K562 (cell line): ENCODE results near the gene HOXC5.
A peak's percentile ranks its signal among the peaks of the same experiment; 100 is the strongest.

ENCODE experiments used
- CEBPB ChIP-seq: fragments of 450-650 bp; IDR thresholded peaks from 2 replicates; pipeline ENCODE4 v1.6.1; 2016; ENCODE audit warnings: missing genetic modification characterization, missing compliant biosample characterization
- DACH1 ChIP-seq: fragments of 450-650 bp; IDR thresholded peaks from 2 replicates; pipeline ENCODE4 v1.6.1; 2018; ENCODE audit not compliant: partially characterized antibody
- HNRNPLL ChIP-seq: fragments of 200-400 bp; formaldehyde crosslinking; IDR thresholded peaks from 2 replicates; pipeline ENCODE4 v1.6.1; 2017; ENCODE audit warnings: low read length, low read depth, mild to moderate bottlenecking; ENCODE audit not compliant: poor library complexity, severe bottlenecking
- HSF4 ChIP-seq: fragments of 250-450 bp; sonication (Bioruptor Pico); IDR thresholded peaks from 2 replicates; pipeline ENCODE4 v2.1.2; 2022; ENCODE audit warnings: mild to moderate bottlenecking, moderate library complexity, borderline replicate concordance
- JUNB ChIP-seq: fragments of 450-650 bp; formaldehyde crosslinking; conservative IDR thresholded peaks from 2 replicates; pipeline ENCODE4 v1.4.0; 2020; ENCODE audit warnings: mild to moderate bottlenecking
- MYNN ChIP-seq, 2 experiments: sonication (generic); formaldehyde crosslinking in 1 of 2; IDR thresholded peaks; 2 replicates each; pipeline versions ENCODE4 v1.5.0 to v1.6.1; 2016 to 2020; ENCODE audit warnings: antibody characterized with exemption in 1 of 2, missing genetic modification reagents in 1 of 2
- NFATC3 ChIP-seq: fragments of 450-650 bp; IDR thresholded peaks from 2 replicates; pipeline ENCODE4 v1.6.1; 2017; ENCODE audit warnings: mild to moderate bottlenecking
- POLR2AphosphoS2 ChIP-seq: IDR thresholded peaks from 2 replicates; pipeline ENCODE4 v1.6.1; 2012; ENCODE audit warnings: low read length, improper control_type of control experiment
- SIN3A ChIP-seq, 2 experiments: fragments of 150-350 bp in 1 of 2; IDR thresholded peaks; 2 replicates each; pipeline ENCODE4 v1.6.1; 2011 to 2016; ENCODE audit warnings: borderline replicate concordance in 2 of 2, low read depth in 2 of 2, low read length in 2 of 2, mild to moderate bottlenecking in 2 of 2, moderate library complexity in 2 of 2; ENCODE audit not compliant: control insufficient read depth in 1 of 2
- ZNF239 ChIP-seq: fragments of 250-450 bp; sonication (Bioruptor Pico); IDR thresholded peaks from 2 replicates; pipeline ENCODE4 v1.4.0; 2020; ENCODE audit warnings: mild to moderate bottlenecking
- TF ChIP-seq, protein P1 (sequence below): fragments of 250-450 bp; sonication (Bioruptor Pico); IDR thresholded peaks from 2 replicates; pipeline ENCODE4 v1.5.0; 2020; ENCODE audit warnings: mild to moderate bottlenecking, borderline replicate concordance
- TF ChIP-seq, protein P2 (sequence below), 3 experiments: IDR thresholded peaks in 2 of 3; conservative IDR thresholded peaks in 1 of 3; 2 replicates each; pipeline ENCODE4 v1.5.1; 2011 to 2012; ENCODE audit warnings: low read length in 3 of 3, mild to moderate bottlenecking in 3 of 3, control low read depth in 2 of 3, improper control_type of control experiment in 1 of 3, inconsistent platforms in 1 of 3, low read depth in 1 of 3, mixed read lengths in 1 of 3, moderate library complexity in 1 of 3; ENCODE audit not compliant: insufficient read depth in 2 of 3

DNA sequence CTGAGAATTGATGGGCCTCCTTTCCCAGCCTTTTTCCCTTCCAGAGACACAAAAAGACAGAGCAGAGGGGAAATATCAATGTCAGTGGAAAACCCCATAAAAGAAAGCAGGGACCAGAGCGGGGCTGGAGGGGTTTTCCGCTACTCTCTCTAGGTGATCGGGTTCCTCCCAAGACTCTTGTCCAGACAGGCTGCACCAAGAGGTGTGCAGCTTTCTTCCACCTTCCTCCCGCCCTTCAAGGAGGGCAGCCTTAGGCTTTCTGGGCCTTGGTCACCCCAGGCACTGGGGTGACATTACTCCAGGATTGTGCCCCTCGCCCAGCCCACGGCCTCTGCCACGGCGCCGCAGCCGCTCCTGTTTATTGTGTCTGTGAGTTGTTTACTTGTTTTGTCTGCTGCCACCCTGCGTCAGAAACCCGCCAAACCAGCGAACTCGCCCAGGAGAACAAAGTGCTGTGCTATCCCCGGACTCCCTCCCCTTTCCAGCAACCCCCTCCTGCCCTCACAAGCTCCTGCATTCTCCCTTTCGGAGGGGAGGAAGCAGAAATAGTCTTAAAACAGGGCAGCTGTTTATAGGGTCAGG lies 11.3 kb upstream of the HOXC5 start:
- TF ChIP-seq DACH1 (no peak), HSF4 (CRISPR knock-in tag) (no peak), SIN3A (IDR thresholded peaks at IDR 0.05; ENCODE audit: borderline replicate concordance in 2 of 2, control insufficient read depth in 1 of 2, low read depth in 2 of 2, low read length in 2 of 2) (no peak), MYNN (IDR thresholded peaks at IDR 0.05) (no peak), MYNN (CRISPR knock-in tag; IDR thresholded peaks at IDR 0.05) (no peak), NFATC3 (no peak), JUNB (no peak), ZNF239 (CRISPR knock-in tag) (no peak), HNRNPLL (no peak), CEBPB (tag) (no peak), POLR2AphosphoS2 (no peak)
- TF ChIP-seq, protein P1, sequence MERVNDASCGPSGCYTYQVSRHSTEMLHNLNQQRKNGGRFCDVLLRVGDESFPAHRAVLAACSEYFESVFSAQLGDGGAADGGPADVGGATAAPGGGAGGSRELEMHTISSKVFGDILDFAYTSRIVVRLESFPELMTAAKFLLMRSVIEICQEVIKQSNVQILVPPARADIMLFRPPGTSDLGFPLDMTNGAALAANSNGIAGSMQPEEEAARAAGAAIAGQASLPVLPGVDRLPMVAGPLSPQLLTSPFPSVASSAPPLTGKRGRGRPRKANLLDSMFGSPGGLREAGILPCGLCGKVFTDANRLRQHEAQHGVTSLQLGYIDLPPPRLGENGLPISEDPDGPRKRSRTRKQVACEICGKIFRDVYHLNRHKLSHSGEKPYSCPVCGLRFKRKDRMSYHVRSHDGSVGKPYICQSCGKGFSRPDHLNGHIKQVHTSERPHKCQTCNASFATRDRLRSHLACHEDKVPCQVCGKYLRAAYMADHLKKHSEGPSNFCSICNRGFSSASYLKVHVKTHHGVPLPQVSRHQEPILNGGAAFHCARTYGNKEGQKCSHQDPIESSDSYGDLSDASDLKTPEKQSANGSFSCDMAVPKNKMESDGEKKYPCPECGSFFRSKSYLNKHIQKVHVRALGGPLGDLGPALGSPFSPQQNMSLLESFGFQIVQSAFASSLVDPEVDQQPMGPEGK (CRISPR knock-in tag), result no peak
- TF ChIP-seq, protein P2, sequence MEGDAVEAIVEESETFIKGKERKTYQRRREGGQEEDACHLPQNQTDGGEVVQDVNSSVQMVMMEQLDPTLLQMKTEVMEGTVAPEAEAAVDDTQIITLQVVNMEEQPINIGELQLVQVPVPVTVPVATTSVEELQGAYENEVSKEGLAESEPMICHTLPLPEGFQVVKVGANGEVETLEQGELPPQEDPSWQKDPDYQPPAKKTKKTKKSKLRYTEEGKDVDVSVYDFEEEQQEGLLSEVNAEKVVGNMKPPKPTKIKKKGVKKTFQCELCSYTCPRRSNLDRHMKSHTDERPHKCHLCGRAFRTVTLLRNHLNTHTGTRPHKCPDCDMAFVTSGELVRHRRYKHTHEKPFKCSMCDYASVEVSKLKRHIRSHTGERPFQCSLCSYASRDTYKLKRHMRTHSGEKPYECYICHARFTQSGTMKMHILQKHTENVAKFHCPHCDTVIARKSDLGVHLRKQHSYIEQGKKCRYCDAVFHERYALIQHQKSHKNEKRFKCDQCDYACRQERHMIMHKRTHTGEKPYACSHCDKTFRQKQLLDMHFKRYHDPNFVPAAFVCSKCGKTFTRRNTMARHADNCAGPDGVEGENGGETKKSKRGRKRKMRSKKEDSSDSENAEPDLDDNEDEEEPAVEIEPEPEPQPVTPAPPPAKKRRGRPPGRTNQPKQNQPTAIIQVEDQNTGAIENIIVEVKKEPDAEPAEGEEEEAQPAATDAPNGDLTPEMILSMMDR (IDR thresholded peaks at IDR 0.05 in 2 of 3, conservative IDR thresholded peaks at IDR 0.05 in 1 of 3; ENCODE audit: insufficient read depth in 2 of 3, low read depth in 1 of 3, low read length in 3 of 3), result peak in 1 of 3 experiments; percentile 24; a peak in 1 of 6 replicates
